ENCODE data around the gene PRDM11.
"Not testable (repeated sequence)": the region's sequence is repeated elsewhere in the genome, so short reads cannot be mapped to it uniquely, and the experiment has no call there.

The PRDM11 gene

GRCh38 chr11:45239733-45240132, 93.3 kb downstream of the PRDM11 start:
- DNase-seq, result no peak

- no peak for DNase-seq
Observed at GRCh38 chr11:45243967-45244366, 97.5 kb downstream of the PRDM11 start.

- DNase-seq, result no peak
Observed at GRCh38 chr11:45245218-45246045, 99.0 kb downstream of the PRDM11 start.

GRCh38 chr11:45246241-45246640, 99.8 kb downstream of the PRDM11 start:
- DNase-seq, result no peak

GRCh38 chr11:45247433-45247832, 101.0 kb downstream of the PRDM11 start:
- DNase-seq, result no peak

- DNase-seq, result no peak
Observed at GRCh38 chr11:45248501-45249011, 102.1 kb downstream of the PRDM11 start.

GRCh38 chr11:45249372-45249771, 102.9 kb downstream of the PRDM11 start:
- DNase-seq, result not testable (repeated sequence)

- DNase-seq, result peak; percentile 52
Observed at GRCh38 chr11:45250035-45250718, 103.7 kb downstream of the PRDM11 start.

- DNase-seq, result peak; percentile 15
Observed at GRCh38 chr11:45252134-45252856, 105.9 kb downstream of the PRDM11 start.

GRCh38 chr11:45252877-45253276, 106.4 kb downstream of the PRDM11 start:
- no peak for DNase-seq

GRCh38 chr11:45253640-45254039, 107.2 kb downstream of the PRDM11 start:
- no peak for DNase-seq

GRCh38 chr11:45254070-45254469, 107.6 kb downstream of the PRDM11 start:
- DNase-seq, result no peak

GRCh38 chr11:45258982-45259530, 112.6 kb downstream of the PRDM11 start:
- DNase-seq, result no peak

- no peak for DNase-seq
Observed at GRCh38 chr11:45259592-45259991, 113.2 kb downstream of the PRDM11 start.

- DNase-seq, result no peak
Observed at GRCh38 chr11:45260071-45260470, 113.6 kb downstream of the PRDM11 start.

GRCh38 chr11:45262900-45263299, 116.5 kb downstream of the PRDM11 start:
- peak; percentile 54 for DNase-seq

- DNase-seq, result no peak
Observed at GRCh38 chr11:45263773-45264172, 117.3 kb downstream of the PRDM11 start.

- DNase-seq, result no peak
Observed at GRCh38 chr11:45264839-45265515, 118.5 kb downstream of the PRDM11 start.

- DNase-seq, result no peak
Observed at GRCh38 chr11:45265969-45266675, 119.7 kb downstream of the PRDM11 start.

- DNase-seq, result no peak
Observed at GRCh38 chr11:45266676-45267020, 120.2 kb downstream of the PRDM11 start.

- no peak for DNase-seq
Observed at GRCh38 chr11:45267052-45267451, 120.6 kb downstream of the PRDM11 start.
